A549 (cell line): ENCODE measurements around the gene CXXC1.

Experiments used
- FOSL2 ChIP-seq, 2 experiments: fragments of 450-650 bp in 1 of 2; fragments of >200 bp in 1 of 2; sonication (Bioruptor Twin) in 1 of 2; formaldehyde crosslinking; IDR thresholded peaks; 2 replicates each; pipeline versions ENCODE4 v1.5.0 to v1.6.1; 2016 to 2020; ENCODE audit warnings: mild to moderate bottlenecking in 1 of 2, moderate library complexity in 1 of 2
- HDAC2 ChIP-seq: fragments of 200-600 bp; sonication (generic); IDR thresholded peaks from 2 replicates; pipeline ENCODE4 v1.6.1; 2016
- JUN ChIP-seq, 2 experiments: fragments of >200 bp; sonication (Bioruptor Twin); formaldehyde crosslinking; IDR thresholded peaks; 2 replicates in 1 of 2; 3 replicates in 1 of 2; pipeline ENCODE4 v1.6.1; 2016 to 2017
- SMC3 ChIP-seq: fragments of >200 bp; sonication (Bioruptor Twin); formaldehyde crosslinking; IDR thresholded peaks from 3 replicates; pipeline ENCODE4 v1.6.1; 2018; ENCODE audit warnings: inconsistent platforms
- ZC3H11A ChIP-seq: fragments of 450-650 bp; IDR thresholded peaks from 2 replicates; pipeline ENCODE4 v1.6.1; 2014; ENCODE audit warnings: antibody characterized with exemption, mild to moderate bottlenecking
- TF ChIP-seq, protein P1 (sequence below): fragments of >200 bp; sonication (Bioruptor Twin); formaldehyde crosslinking; IDR thresholded peaks from 3 replicates; pipeline ENCODE4 v1.5.1; 2016

DNA sequence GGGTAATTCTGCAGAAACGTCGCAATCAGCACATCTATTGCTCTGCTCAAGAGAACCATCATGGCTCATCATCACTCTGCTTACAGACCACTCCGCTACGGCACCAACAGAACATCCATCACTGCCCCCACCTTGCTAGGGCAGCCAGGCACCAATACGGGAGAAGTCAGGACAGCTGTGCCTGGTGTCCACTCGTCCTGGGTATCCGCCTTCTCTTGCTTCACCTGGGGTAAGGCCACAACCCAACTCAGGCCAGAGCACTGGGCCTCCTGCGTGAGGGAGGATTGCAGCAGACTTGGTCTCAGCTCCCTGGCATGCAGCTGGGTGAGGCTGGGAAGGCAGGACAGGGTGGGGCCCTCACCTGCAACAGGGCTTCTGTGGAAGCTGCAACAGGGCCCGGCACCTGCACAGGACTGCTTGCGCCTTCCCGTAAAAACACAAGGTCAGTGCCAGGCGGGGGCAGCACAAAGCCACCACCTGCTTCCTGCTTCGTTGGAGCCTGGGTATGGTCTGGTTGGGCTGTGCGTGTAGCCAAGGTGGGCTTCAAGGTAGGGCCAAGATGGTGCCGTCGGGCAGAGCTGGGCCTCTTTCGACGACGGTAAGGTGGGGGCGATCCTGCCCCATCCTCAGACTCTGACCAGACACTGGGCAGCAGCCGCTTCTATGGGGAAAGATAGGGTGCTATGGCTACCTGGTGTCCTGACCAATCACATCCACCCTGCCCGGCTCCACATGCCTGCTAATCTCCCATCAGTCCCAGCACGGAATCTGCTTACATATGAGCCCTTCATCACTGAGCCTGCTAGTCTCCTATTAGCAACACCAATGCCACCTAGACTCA, 14.1 kb downstream of the CXXC1 start:
- TF ChIP-seq, protein P1, sequence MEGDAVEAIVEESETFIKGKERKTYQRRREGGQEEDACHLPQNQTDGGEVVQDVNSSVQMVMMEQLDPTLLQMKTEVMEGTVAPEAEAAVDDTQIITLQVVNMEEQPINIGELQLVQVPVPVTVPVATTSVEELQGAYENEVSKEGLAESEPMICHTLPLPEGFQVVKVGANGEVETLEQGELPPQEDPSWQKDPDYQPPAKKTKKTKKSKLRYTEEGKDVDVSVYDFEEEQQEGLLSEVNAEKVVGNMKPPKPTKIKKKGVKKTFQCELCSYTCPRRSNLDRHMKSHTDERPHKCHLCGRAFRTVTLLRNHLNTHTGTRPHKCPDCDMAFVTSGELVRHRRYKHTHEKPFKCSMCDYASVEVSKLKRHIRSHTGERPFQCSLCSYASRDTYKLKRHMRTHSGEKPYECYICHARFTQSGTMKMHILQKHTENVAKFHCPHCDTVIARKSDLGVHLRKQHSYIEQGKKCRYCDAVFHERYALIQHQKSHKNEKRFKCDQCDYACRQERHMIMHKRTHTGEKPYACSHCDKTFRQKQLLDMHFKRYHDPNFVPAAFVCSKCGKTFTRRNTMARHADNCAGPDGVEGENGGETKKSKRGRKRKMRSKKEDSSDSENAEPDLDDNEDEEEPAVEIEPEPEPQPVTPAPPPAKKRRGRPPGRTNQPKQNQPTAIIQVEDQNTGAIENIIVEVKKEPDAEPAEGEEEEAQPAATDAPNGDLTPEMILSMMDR, result no peak
- no peak for TF ChIP-seq JUN (IDR thresholded peaks at IDR 0.05)
- no peak for TF ChIP-seq ZC3H11A
- no peak for TF ChIP-seq SMC3
- no peak for TF ChIP-seq HDAC2
- TF ChIP-seq FOSL2 (IDR thresholded peaks at IDR 0.05), result no peak
- no peak for TF ChIP-seq FOSL2 (CRISPR knock-in tag; IDR thresholded peaks at IDR 0.05)
